Measurements from ENCODE around the gene LANCL2.

LANCL2 gene

DNA sequence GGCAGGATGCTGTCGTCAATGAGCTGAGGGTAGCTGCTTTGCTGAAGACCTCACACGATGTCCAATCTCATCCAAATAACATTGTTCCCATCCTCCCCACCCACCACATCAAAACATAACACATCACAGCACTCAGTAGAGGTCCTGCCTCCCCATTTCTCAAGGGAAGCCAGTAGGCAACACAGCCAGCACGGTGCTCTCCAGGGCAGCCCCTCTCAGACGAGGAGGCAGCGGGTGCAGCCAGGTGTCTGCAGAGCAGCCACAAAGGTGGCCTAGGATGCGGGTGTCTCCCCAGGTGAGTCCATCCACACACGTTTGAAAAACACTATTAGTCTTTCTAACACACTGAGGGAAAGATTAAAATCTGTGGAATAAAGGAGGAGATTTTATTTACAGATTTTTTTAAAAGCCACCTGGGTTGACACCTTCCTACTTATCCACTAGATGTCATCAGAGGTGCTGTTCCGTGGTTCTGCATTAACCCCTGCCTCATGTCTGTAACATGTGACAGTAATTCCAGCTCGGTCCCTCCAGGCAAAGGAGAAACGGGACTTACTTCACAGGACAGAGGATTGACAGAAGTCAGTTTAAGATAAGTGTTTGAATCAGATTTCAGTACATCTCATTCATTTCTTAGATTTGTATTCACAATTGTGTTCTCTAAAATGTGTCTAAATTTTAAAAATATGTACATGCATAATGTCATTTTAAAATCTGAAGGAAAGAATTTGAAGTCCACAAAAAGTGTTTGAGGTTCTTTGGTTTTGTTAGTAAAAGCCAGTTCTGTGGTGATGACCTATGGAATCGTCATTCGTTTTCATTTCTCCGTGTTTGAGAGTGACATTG is 68.0 kb downstream of the LANCL2 start:
- H3K36me3 Mint-ChIP-seq: peaks cover under 1% of the 10 kb centered on the region
- H3K4me3 Mint-ChIP-seq: no peak overlapping the region
- no peaks in the 10 kb centered on the region for H3K27me3 Mint-ChIP-seq
- no peaks in the 10 kb centered on the region for H3K9me3 Mint-ChIP-seq
- H3K27ac Mint-ChIP-seq: no peak overlapping the region
- peak; percentile 62 for ATAC-seq
- peaks cover under 1% of the 10 kb centered on the region for H3K4me1 Mint-ChIP-seq

DNA sequence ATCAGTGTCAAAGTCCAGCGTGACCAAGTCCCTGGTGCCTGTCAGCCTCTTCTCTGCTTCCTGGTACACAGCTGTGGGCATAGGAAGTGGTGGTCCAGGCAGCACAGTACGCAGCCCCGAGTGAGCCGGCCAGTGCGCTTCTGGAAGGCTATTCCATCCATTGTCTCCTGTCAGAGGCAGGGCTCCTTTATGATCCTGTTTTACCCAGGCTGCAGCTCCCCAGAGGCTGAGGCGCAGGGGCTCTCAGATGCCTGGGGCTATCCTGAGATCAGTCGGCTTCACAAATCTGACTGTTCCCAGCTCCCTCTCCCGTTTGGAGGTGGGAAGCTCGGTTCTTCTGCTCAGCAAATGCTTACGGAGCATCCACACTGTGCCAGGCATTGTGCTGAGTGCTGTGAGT is 70.3 kb downstream of the LANCL2 start:
- H3K4me3 Mint-ChIP-seq: no peak overlapping the region
- peaks cover 15% of the 10 kb centered on the region for H3K36me3 Mint-ChIP-seq
- H3K27me3 Mint-ChIP-seq: no peaks in the 10 kb centered on the region
- peaks cover 19% of the 10 kb centered on the region for H3K4me1 Mint-ChIP-seq
- no peaks in the 10 kb centered on the region for H3K9me3 Mint-ChIP-seq
- no peak for ATAC-seq
- peak overlapping the region; percentile 38 for H3K27ac Mint-ChIP-seq

DNA sequence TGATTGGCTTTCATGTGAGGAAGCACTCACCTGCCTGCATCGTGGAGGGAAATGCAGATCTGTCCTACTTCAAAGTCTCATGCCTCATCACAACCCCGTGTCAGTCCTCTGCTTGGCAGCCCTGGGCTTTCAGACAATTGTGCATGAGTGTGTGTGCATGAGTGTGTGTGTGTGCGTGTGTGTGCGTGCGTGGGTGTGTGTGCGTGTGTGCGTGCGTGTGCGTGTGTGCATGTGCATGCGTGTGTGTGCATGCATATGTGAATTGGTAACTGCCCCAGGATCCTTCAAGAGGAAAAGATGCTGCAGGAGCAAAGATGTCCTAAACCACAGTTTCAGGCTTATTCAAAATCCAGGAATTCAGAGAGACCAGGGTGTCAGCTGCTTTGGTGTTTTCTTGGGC is 71.3 kb downstream of the LANCL2 start:
- no peaks in the 10 kb centered on the region for H3K9me3 Mint-ChIP-seq
- H3K27ac Mint-ChIP-seq: peak overlapping the region; percentile 38
- peaks cover 22% of the 10 kb centered on the region for H3K4me1 Mint-ChIP-seq
- no peaks in the 10 kb centered on the region for H3K27me3 Mint-ChIP-seq
- no peak overlapping the region for H3K4me3 Mint-ChIP-seq
- ATAC-seq: no peak
- peaks cover 15% of the 10 kb centered on the region for H3K36me3 Mint-ChIP-seq

DNA sequence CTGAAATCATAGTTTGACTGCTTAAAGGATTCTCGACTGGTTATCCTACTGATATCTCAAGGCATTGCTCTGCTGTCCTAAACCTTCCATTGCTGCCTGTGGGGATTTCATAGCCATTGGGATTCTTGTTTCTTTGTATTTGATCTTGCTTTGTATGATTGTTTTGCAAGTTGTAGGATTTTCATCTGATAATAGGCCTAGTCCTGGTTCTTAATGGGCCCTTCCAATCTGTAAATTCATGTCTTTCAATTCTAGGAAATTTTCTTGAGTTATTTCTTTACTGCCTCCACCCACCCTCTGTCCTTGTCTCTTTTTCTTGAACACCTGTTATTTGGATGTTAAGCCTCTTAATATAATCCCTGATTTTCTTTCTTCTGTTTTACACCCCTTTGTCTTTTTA is 72.2 kb downstream of the LANCL2 start:
- H3K4me3 Mint-ChIP-seq: no peak overlapping the region
- H3K9me3 Mint-ChIP-seq: no peaks in the 10 kb centered on the region
- peaks cover 15% of the 10 kb centered on the region for H3K36me3 Mint-ChIP-seq
- H3K4me1 Mint-ChIP-seq: peaks cover 22% of the 10 kb centered on the region
- no peaks in the 10 kb centered on the region for H3K27me3 Mint-ChIP-seq
- ATAC-seq: no peak
- H3K27ac Mint-ChIP-seq: peak overlapping the region; percentile 48

DNA sequence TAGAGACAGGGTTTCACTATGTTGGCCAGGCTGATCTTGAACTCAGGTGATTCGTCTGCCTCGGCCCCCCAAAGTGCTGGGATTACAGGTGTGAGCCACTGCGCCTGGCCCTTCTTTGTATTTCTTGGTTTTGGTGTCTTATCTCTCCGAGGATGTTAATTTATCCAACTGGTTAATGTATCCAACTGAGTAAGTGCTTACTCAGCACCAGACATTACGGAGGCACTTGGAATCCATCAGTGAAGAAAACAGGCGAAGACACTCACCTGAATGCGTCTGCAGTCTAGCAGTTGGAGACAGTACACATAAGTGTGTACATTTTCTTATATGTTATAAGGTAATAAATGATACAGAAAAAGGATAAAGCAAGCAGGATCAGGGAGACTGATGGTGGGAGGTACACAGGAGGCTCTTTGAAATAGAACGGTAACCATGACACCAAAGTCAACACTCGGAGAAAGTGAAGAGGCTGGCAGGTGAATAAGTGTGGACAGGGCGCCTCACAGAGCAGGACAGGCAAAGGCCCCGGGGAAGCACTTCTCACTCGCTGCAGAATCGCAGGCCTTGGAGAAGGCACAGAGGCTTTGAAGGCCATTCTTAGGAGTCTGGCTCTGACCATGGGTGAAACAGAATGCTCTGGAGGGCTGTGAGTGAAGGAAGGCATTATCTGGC is 73.1 kb downstream of the LANCL2 start:
- Mint-ChIP-seq H3K4me3 (no peak overlapping the region), H3K9me3 (no peaks in the 10 kb centered on the region), H3K36me3 (peaks cover 15% of the 10 kb centered on the region), H3K27ac (peak overlapping the region; percentile 48), H3K4me1 (peaks cover 22% of the 10 kb centered on the region), H3K27me3 (no peaks in the 10 kb centered on the region)
- ATAC-seq: no peak

- Mint-ChIP-seq H3K36me3 (peaks cover 15% of the 10 kb centered on the region), H3K27me3 (no peaks in the 10 kb centered on the region), H3K27ac (peak overlapping the region; percentile 48), H3K4me3 (no peak overlapping the region), H3K4me1 (peaks cover 22% of the 10 kb centered on the region), H3K9me3 (no peaks in the 10 kb centered on the region)
- no peak for ATAC-seq
Measured at GRCh38 chr7:55438757-55439525, 73.8 kb downstream of the LANCL2 start.

DNA sequence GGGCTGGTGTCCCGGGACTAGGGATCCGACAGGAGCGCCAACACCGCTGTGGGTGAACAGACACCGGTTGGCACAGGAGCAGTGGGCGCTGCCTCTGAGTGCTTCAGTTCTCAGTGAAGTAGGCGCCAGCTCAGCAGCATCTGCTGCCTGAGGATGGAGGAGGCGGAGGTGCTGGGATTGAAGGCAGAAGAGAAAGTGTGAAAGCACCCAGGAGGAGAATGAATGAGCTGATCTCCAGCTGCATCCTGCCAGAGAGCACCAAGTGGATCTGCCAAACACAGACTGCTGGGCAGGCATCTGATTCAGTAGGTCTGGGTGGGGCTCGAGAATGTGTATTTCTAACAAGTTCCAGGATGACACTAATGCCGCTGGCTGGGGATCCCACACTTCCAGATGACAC is 74.5 kb downstream of the LANCL2 start:
- Mint-ChIP-seq H3K9me3 (no peaks in the 10 kb centered on the region), H3K4me1 (peaks cover 25% of the 10 kb centered on the region), H3K36me3 (peaks cover 15% of the 10 kb centered on the region), H3K4me3 (no peak overlapping the region), H3K27me3 (no peaks in the 10 kb centered on the region), H3K27ac (peak overlapping the region; percentile 48)
- ATAC-seq: no peak

DNA sequence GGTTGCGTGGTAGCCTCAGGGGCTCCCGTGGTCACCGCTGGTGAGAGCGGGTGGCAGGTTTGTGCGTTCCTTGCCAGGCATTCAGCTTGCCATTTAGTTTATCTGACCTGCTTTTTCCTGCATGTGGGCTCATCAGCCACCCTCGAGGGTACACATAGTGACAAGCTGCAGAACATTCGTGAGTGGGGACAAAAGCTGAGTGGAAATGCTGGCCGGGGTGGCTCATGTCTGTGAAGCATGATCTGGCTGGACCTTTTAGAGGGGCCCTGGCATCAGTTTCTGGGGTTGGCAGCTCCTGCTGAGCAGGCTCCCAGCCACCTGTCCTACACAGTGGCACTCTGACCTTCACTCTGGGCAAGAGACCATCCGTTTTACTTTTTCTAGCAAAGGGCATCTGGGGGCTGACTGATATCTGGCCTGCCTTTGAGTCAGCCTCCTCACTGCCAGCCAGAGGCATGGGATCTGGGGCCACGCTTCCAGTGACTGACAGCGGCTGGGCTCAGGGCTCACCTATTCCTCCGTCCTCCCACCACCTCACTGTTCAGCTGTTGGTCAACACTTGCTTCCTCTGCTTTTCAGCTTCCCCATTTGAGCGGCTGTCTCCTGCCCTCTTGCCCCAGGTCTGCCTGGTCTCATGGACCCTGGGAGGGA is 75.0 kb downstream of the LANCL2 start:
- peaks cover 15% of the 10 kb centered on the region for H3K36me3 Mint-ChIP-seq
- peak overlapping the region; percentile 48 for H3K27ac Mint-ChIP-seq
- H3K4me1 Mint-ChIP-seq: peaks cover 30% of the 10 kb centered on the region
- H3K9me3 Mint-ChIP-seq: peaks cover 3% of the 10 kb centered on the region
- no peak overlapping the region for H3K4me3 Mint-ChIP-seq
- peak; percentile 11 for ATAC-seq
- no peaks in the 10 kb centered on the region for H3K27me3 Mint-ChIP-seq

- peaks cover 3% of the 10 kb centered on the region for H3K9me3 Mint-ChIP-seq
- peaks cover 36% of the 10 kb centered on the region for H3K4me1 Mint-ChIP-seq
- ATAC-seq: no peak
Measured at GRCh38 chr7:55441002-55441401, 75.9 kb downstream of the LANCL2 start.

DNA sequence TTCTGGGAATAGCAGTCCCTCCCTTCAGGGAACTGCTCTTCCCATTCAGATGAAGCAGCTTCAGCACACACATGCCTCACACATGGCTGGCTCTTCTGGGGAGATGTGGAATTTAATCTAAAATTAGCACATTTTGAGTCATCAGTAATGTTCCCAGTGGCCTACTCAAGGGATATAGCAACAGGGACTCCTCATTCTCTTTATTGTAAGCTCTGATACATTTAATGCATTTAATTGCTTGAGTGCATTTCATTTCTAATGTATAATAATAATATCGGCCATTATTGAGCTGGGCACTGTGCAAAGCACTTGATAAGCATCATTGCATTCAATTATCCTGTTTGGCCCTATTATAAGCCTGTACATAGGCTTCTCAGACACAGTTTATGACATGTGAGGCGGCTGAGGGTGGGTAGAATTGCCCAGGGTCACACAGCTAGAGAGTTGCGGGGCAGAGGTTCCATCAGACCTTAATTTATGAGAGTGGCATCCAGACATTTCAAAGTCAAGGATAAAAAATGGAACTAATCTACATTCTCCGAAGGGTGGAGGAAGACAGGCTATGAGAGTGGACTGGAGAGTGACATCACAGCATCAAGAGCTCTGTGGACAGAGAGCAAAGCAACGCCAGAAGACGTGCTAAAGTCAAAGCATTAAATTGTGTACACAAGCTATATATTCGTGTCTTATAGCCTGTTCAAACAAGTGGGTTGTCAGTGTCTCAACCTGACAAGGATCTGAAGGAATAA is 76.8 kb downstream of the LANCL2 start:
- peaks cover 38% of the 10 kb centered on the region for H3K4me1 Mint-ChIP-seq
- no peak overlapping the region for H3K27ac Mint-ChIP-seq
- H3K9me3 Mint-ChIP-seq: peaks cover 3% of the 10 kb centered on the region
- no peaks in the 10 kb centered on the region for H3K27me3 Mint-ChIP-seq
- H3K4me3 Mint-ChIP-seq: no peak overlapping the region
- H3K36me3 Mint-ChIP-seq: peaks cover 25% of the 10 kb centered on the region
- ATAC-seq: no peak

More at GRCh38 chr7:55441002-55441401, 75.9 kb downstream of the LANCL2 start:
- H3K27me3 Mint-ChIP-seq: no peaks in the 10 kb centered on the region
- H3K4me3 Mint-ChIP-seq: no peak overlapping the region
- H3K36me3 Mint-ChIP-seq: peaks cover 15% of the 10 kb centered on the region
- peak overlapping the region; percentile 48 for H3K27ac Mint-ChIP-seq

- peak overlapping the region; percentile 26 for H3K27ac Mint-ChIP-seq
- peaks cover 3% of the 10 kb centered on the region for H3K9me3 Mint-ChIP-seq
Measured at GRCh38 chr7:55444786-55445185, 79.6 kb downstream of the LANCL2 start.

GRCh38 chr7:55448526-55448925 is 83.4 kb downstream of the LANCL2 start:
- no peak for ATAC-seq
- Mint-ChIP-seq H3K36me3 (peaks cover 55% of the 10 kb centered on the region), H3K4me1 (peaks cover 19% of the 10 kb centered on the region), H3K27me3 (no peaks in the 10 kb centered on the region), H3K4me3 (no peak overlapping the region), H3K9me3 (peaks cover 3% of the 10 kb centered on the region), H3K27ac (no peak overlapping the region)

More at GRCh38 chr7:55444786-55445185, 79.6 kb downstream of the LANCL2 start:
- no peak for ATAC-seq
- Mint-ChIP-seq H3K4me1 (peaks cover 28% of the 10 kb centered on the region), H3K27me3 (no peaks in the 10 kb centered on the region), H3K36me3 (peaks cover 28% of the 10 kb centered on the region), H3K4me3 (no peak overlapping the region)

DNA sequence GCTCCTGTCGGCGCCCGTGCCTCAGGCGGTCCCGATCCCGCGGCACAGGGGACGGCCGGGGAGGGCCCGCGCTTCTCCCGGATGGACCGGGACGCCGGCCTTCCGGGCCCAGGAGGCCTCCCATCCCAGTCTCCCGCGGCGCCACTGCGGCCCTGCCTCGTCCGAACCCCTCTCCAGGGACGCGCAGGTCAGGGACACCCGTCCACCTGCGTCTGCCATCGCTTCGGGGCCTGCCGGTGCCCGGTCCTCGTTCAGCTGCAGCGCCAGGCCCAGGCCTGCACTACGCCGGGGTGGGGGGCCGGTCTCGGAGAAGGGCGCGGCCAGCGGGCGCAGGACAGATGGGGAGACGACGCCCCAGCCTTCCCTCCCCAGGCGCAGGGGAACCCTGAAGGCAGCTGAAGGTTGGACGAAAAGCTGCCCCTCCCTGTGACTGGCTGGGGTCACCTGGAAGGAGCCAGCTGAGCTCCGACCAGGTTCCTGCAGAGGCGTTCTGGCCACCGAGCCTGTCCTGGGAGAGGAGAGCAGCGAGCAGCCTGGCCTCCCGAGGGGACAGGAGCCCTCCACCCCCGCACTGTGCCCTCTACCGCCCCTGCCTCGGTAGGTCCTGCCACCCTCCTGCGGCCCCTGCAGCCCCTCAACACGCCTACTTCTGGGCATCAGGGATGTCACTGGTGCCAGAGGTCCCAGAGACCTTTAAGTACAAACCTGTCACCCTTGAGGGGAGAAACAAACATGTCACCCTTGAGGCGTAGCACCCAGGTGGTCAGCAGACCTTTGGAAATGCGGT is 84.3 kb downstream of the LANCL2 start:
- ATAC-seq: peak; percentile 27
- Mint-ChIP-seq H3K4me3 (no peak overlapping the region), H3K27ac (no peak overlapping the region)

More for the DNA sequence above, 84.3 kb downstream of the LANCL2 start:
- Mint-ChIP-seq H3K27me3 (no peaks in the 10 kb centered on the region), H3K36me3 (peaks cover 61% of the 10 kb centered on the region), H3K9me3 (peaks cover 3% of the 10 kb centered on the region), H3K4me1 (peaks cover 18% of the 10 kb centered on the region)

All from stimulated activated memory B cell treated with anti-CD40 and anti-IgM and Interleukin-4, amounts not matched to agents 10 μg/mL and 1 μg/mL and 100 μg/mL, for 72 hours (primary cell).